ENCODE data around the gene RGS19. TPM values are rescaled to one million over a fixed set of nuclear protein-coding genes. Genes with fewer than 3 reads are reported as not detected.

The RGS19 gene
- total and polyA plus RNA-seq, 8 donors = 6.3 to 63.9 (median 8.8) TPM

DNA sequence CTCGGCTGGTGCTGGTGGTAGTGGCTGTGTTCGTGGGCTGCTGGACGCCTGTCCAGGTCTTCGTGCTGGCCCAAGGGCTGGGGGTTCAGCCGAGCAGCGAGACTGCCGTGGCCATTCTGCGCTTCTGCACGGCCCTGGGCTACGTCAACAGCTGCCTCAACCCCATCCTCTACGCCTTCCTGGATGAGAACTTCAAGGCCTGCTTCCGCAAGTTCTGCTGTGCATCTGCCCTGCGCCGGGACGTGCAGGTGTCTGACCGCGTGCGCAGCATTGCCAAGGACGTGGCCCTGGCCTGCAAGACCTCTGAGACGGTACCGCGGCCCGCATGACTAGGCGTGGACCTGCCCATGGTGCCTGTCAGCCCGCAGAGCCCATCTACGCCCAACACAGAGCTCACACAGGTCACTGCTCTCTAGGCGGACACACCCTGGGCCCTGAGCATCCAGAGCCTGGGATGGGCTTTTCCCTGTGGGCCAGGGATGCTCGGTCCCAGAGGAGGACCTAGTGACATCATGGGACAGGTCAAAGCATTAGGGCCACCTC lies 19.2 kb upstream of the RGS19 start:
- peaks cover 6 to 14% of the 10 kb centered on the region in 2 donors for H3K4me1 ChIP-seq
- H3K4me3 ChIP-seq = no peak overlapping the region
- ATAC-seq (no peak), DNase-seq (peak in 1 of 4 donors; percentile 67)
- H3K27me3 ChIP-seq = peaks cover 26 to 45% of the 10 kb centered on the region in 2 donors
- no peak overlapping the region for H3K27ac ChIP-seq
- TF ChIP-seq CTCF (IDR thresholded peaks at IDR 0.05) = no peak
- intact Hi-C loops (cut with DNase I) = no loop called here
- no peaks in the 10 kb centered on the region for H3K9me3 ChIP-seq
- H3K36me3 ChIP-seq = peaks cover 0 to 23% of the 10 kb centered on the region in 2 donors

- H3K36me3 ChIP-seq = peaks cover 0 to 23% of the 10 kb centered on the region in 2 donors
- no peak for ATAC-seq
- no peak overlapping the region for H3K27ac ChIP-seq
- peaks cover 9 to 32% of the 10 kb centered on the region in 2 donors for H3K27me3 ChIP-seq
- H3K4me1 ChIP-seq = peaks cover 0 to under 1% of the 10 kb centered on the region in 2 donors
- DNase-seq = no peak
- intact Hi-C loops (cut with DNase I) = no loop called here
- TF ChIP-seq CTCF (IDR thresholded peaks at IDR 0.05) = no peak
- H3K9me3 ChIP-seq = no peaks in the 10 kb centered on the region
- no peak overlapping the region for H3K4me3 ChIP-seq
These were observed 17.2 kb upstream of the RGS19 start for GRCh38 chr20:64096535-64096934.

DNA sequence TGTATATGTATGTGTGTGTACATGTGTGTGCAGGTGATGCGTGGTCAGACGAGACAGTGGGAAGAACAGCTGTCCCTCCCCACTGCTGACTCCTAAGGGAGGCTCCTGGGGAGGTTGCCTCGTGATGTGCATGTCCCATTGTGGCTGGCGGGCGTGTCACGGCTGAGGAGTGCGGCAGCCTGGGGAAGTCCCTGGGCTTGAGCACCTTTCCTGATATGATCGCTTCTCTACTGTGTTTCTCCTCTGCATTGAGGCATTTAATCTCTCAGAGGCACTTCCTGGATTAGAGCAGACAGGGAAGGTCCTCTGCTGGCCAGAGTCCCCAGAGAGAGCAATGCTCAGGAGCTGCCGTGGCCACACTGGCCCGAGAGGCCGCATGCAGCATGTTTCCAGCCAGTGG lies 16.6 kb upstream of the RGS19 start:
- Histone ChIP-seq H3K9me3 (no peaks in the 10 kb centered on the region), H3K27me3 (peaks cover 3 to 26% of the 10 kb centered on the region in 2 donors), H3K4me1 (no peaks in the 10 kb centered on the region), H3K36me3 (peaks cover 0 to 23% of the 10 kb centered on the region in 2 donors), H3K27ac (no peak overlapping the region), H3K4me3 (no peak overlapping the region)
- TF ChIP-seq CTCF (IDR thresholded peaks at IDR 0.05) = no peak
- intact Hi-C loops (cut with DNase I) = no loop called here
- no peak for ATAC-seq
- no peak for DNase-seq

DNA sequence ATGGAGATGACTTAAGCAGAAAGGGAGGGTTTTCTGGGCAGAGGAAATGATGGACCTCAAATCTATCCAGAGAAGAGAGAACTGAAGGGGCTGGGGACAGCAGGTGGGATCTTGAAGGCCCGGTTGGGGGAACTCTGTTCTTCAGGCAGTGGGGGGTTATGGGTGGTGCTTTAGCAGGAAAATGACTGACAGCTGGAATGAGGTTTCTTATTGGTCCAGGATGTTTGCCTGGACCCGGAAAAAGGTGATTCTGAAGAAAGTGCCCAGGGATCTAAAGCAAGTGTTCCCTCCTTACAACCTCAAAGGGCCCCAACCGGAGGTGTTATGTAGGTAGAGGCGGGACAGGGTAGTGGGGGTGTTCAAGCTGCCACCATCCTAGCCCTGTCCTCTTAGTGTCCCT lies 16.1 kb upstream of the RGS19 start:
- Histone ChIP-seq H3K36me3 (peaks cover 0 to 23% of the 10 kb centered on the region in 2 donors), H3K27ac (no peak overlapping the region), H3K4me1 (no peaks in the 10 kb centered on the region), H3K27me3 (peaks cover 0 to 21% of the 10 kb centered on the region in 2 donors), H3K9me3 (no peaks in the 10 kb centered on the region), H3K4me3 (no peak overlapping the region)
- no peak for ATAC-seq
- intact Hi-C loops (cut with DNase I) = no loop called here
- no peak for DNase-seq
- TF ChIP-seq CTCF (IDR thresholded peaks at IDR 0.05) = no peak

DNA sequence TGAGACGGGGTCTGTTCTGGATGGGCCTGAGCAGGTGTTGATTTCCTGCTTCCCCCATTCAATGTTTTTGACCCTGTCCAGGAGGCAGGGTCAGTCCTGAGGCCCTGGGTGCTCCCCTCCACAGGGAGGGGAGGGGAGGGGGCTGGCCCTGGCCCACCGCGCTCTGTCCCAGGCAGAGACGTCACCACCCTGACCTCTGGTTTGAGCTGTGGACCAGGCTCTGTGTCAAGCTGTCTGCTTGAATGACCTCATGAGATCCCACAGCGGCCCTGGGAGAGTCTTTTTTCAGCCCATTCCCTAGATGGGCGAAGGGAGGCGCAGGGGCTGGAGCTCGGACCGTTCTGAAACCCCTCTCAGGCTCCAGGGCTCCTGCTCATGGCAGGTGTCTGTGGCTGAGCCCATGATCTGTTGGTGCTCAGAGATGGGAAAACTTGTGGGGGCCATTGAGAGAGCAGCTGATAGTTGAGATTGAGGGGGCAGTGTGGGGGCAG lies 13.7 kb upstream of the RGS19 start:
- TF ChIP-seq CTCF (IDR thresholded peaks at IDR 0.05) = no peak

More for the DNA sequence above, 13.7 kb upstream of the RGS19 start:
- H3K4me3 ChIP-seq = no peak overlapping the region
- no peak overlapping the region for H3K27ac ChIP-seq
- peaks cover 0 to 6% of the 10 kb centered on the region in 2 donors for H3K36me3 ChIP-seq
- peak in 1 of 4 donors; percentile 30 for DNase-seq
- no peaks in the 10 kb centered on the region for H3K4me1 ChIP-seq
- no peaks in the 10 kb centered on the region for H3K9me3 ChIP-seq
- intact Hi-C loops (cut with DNase I) = no loop called here
- H3K27me3 ChIP-seq = peaks cover 0 to 17% of the 10 kb centered on the region in 2 donors
- ATAC-seq = no peak

Measured in left lung (tissue), 10 donors.